Naive thymus-derived CD4-positive, alpha-beta T cell (primary cell): ENCODE measurements around the gene WDFY1. TPM values are rescaled to one million over a fixed set of nuclear protein-coding genes. Genes with fewer than 3 reads are reported as not detected.
A peak's percentile ranks its signal among the peaks of the same experiment; 100 is the strongest.

ENCODE experiments used
- ATAC-seq: fragments of 150-1000 bp; cut with Tn5 transposase; 2 replicates; pipeline ENCODE4 v1.10.0; 2021; ENCODE audit warnings: mild to moderate bottlenecking, moderate library complexity
- CTCF ChIA-PET: fragments of 350-600 bp; sonication (Branson Sonifier 250); formaldehyde crosslinking; loops from one replicate; lab custom pipeline; 2021; ENCODE audit warnings: antibody characterized with exemption; lab: Charles Lee
- POLR2A ChIA-PET: fragments of 350-600 bp; sonication (Branson Sonifier 250); formaldehyde crosslinking; loops from one replicate; lab custom pipeline; 2021; ENCODE audit warnings: antibody characterized with exemption, inconsistent platforms; lab: Charles Lee
- DNase-seq, 9 donors: peaks; one replicate each; pipeline versions ENCODE4 v3.0.0 to v3.0.0-alpha.2; 2020 to 2022; ENCODE audit warnings: mixed read lengths in 1 of 9
- H3K27ac ChIP-seq: one replicate; pipeline ENCODE4 v1.7.0; 2013; ENCODE audit warnings: mild to moderate bottlenecking, low read depth, low read length, moderate library complexity
- H3K27me3 ChIP-seq, 2 donors: one replicate each; pipeline ENCODE4 v1.7.0; 2013; ENCODE audit warnings: low read length in 2 of 2, mild to moderate bottlenecking in 2 of 2, moderate library complexity in 2 of 2; ENCODE audit not compliant: control insufficient read depth in 2 of 2, insufficient read depth in 2 of 2
- H3K36me3 ChIP-seq, 3 experiments: 1 replicate in 2 of 3; 2 replicates in 1 of 3; pipeline ENCODE4 v1.7.0; 2013; ENCODE audit warnings: low read length in 3 of 3, mild to moderate bottlenecking in 3 of 3, moderate library complexity in 1 of 3; ENCODE audit not compliant: insufficient read depth in 3 of 3, control insufficient read depth in 2 of 3
- H3K4me1 ChIP-seq, 2 donors: one replicate each; pipeline ENCODE4 v1.7.0; 2013; ENCODE audit warnings: low read length in 2 of 2, mild to moderate bottlenecking in 2 of 2, moderate library complexity in 1 of 2; ENCODE audit not compliant: control insufficient read depth in 2 of 2, insufficient read depth in 2 of 2
- H3K4me3 ChIP-seq: 2 replicates; pipeline ENCODE4 v1.7.0; 2013; ENCODE audit warnings: mild to moderate bottlenecking, low read length
- H3K9me3 ChIP-seq, 3 experiments: 1 replicate in 2 of 3; 2 replicates in 1 of 3; pipeline ENCODE4 v1.7.0; 2013; ENCODE audit warnings: low read length in 3 of 3; ENCODE audit not compliant: control insufficient read depth in 2 of 3
- H3K27ac Mint-ChIP-seq, 9 donors: one replicate each; pipeline ENCODE4 v1.8.0; 2020 to 2022; ENCODE audit warnings: mixed read lengths in 9 of 9, mild to moderate bottlenecking in 8 of 9, moderate library complexity in 5 of 9, inconsistent platforms in 2 of 9
- H3K27me3 Mint-ChIP-seq, 5 donors: one replicate each; pipeline ENCODE4 v1.8.0; 2021 to 2022; ENCODE audit warnings: mixed read lengths in 5 of 5, mild to moderate bottlenecking in 1 of 5
- H3K36me3 Mint-ChIP-seq, 5 donors: one replicate each; pipeline ENCODE4 v1.8.0; 2020 to 2022; ENCODE audit warnings: mixed read lengths in 5 of 5, mild to moderate bottlenecking in 3 of 5, inconsistent platforms in 1 of 5
- H3K4me1 Mint-ChIP-seq, 7 donors: one replicate each; pipeline ENCODE4 v1.8.0; 2020 to 2022; ENCODE audit warnings: mixed read lengths in 7 of 7, mild to moderate bottlenecking in 3 of 7, inconsistent platforms in 1 of 7
- H3K4me3 Mint-ChIP-seq, 10 donors: one replicate each; pipeline ENCODE4 v1.8.0; 2020 to 2022; ENCODE audit warnings: mild to moderate bottlenecking in 10 of 10, mixed read lengths in 10 of 10, moderate library complexity in 6 of 10, inconsistent platforms in 2 of 10
- H3K9me3 Mint-ChIP-seq, 11 donors: one replicate each; pipeline ENCODE4 v1.8.0; 2020 to 2022; ENCODE audit warnings: mixed read lengths in 11 of 11, mild to moderate bottlenecking in 4 of 11, inconsistent platforms in 1 of 11, moderate library complexity in 1 of 11
- intact Hi-C, 2 donors: fragments of 100-400 bp; cut with micrococcal nuclease; formaldehyde crosslinking; loops; one replicate each; pipeline ENCODE4 v1.15.1; 2023
- polyA plus RNA-seq, 2 donors: library from polyadenylated mRNA; unstranded; fragments of 300-500 nt; fragmentation: Illumina TruSeq; gene quantifications; one replicate each; pipeline ENCODE4 v1.2.3, GENCODE V29; 2021
- total RNA-seq, 6 experiments: library from RNA in 5 of 6; stranded (reverse) in 5 of 6; gene quantifications; 1 replicate in 5 of 6; 2 replicates in 1 of 6; pipeline ENCODE4 v1.2.3 and lab custom pipeline; 2021 to 2026

Gene WDFY1
- total and polyA plus RNA-seq, 7 experiments from 2014 or later, result 13.9 to 80.1 (median 27.4) TPM

DNA sequence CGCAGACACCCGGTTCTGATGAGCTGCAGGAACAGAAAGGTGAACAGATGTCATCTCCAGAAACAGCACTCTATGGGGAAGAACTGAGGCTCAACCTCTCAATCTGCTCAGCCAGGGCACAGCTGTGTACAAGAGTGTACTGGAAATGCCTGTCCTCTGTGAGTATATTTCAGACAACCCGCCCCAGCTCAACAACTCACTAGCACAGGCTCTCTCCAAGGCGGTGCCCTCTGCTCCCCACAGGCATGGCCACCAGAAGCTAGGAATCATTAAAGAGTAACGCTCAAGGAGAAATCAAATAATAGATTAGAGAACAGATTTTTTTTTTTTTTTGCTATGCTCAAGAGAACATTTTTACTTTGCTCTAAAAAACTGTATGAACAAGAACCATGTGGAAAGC is 43.8 kb downstream of the WDFY1 start:
- Mint-ChIP-seq H3K36me3 (peaks cover 7 to 47% (median 30%) of the 10 kb centered on the region in 5 donors), H3K27me3 (no peaks in the 10 kb centered on the region), H3K4me1 (peaks cover 0 to 17% (median 0%) of the 10 kb centered on the region in 7 donors), H3K9me3 (no peaks in the 10 kb centered on the region), H3K4me3 (no peak overlapping the region), H3K27ac (no peak overlapping the region)
- no peaks in the 10 kb centered on the region for H3K4me1 ChIP-seq
- no peak overlapping the region for H3K4me3 ChIP-seq
- peaks cover 0 to 30% (median 6%) of the 10 kb centered on the region in 3 experiments for H3K36me3 ChIP-seq
- H3K27ac ChIP-seq, result no peak overlapping the region
- no peaks in the 10 kb centered on the region for H3K9me3 ChIP-seq
- no peaks in the 10 kb centered on the region for H3K27me3 ChIP-seq
- DNase-seq (no peak), ATAC-seq (no peak)
- intact Hi-C loops, result no loop called here
- POLR2A ChIA-PET, result interaction anchor here (0.6 kb wide), 1 partner anchor 1617 kb away, joined by 4 read pairs; no protein-coding TSS in a partner anchor
- CTCF ChIA-PET, result no interaction called here

DNA sequence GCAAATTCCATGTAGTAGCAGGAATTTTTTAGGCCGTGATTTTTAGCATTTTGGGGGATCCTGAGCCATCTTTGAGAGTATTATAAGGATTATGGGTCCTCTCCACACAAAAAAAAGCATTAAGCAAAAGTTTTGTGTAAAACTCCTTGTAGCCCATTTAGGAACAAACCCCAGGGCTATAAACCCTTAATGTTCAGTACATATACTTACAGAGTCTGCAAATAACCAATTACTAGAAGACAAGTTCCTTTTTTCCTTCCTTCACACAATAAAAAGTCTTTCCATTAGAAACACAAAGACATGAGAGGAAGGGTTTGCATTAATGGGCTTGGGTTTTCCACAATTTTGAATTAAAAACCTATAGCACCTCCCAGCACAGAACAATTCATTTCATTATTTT is 44.6 kb downstream of the WDFY1 start:
- no peak overlapping the region for H3K27ac Mint-ChIP-seq
- POLR2A ChIA-PET, result no interaction called here
- Histone ChIP-seq H3K9me3 (no peaks in the 10 kb centered on the region), H3K4me3 (no peak overlapping the region), H3K27me3 (no peaks in the 10 kb centered on the region), H3K4me1 (no peaks in the 10 kb centered on the region), H3K27ac (no peak overlapping the region), H3K36me3 (peaks cover 0 to 30% (median 4%) of the 10 kb centered on the region in 3 experiments)
- H3K36me3 Mint-ChIP-seq, result peaks cover 7 to 48% (median 30%) of the 10 kb centered on the region in 5 donors
- H3K4me1 Mint-ChIP-seq, result peaks cover 0 to 19% (median 0%) of the 10 kb centered on the region in 7 donors
- H3K4me3 Mint-ChIP-seq, result no peak overlapping the region
- no peak for ATAC-seq
- CTCF ChIA-PET, result no interaction called here
- H3K9me3 Mint-ChIP-seq, result no peaks in the 10 kb centered on the region
- DNase-seq, result no peak
- no peaks in the 10 kb centered on the region for H3K27me3 Mint-ChIP-seq
- intact Hi-C loops, result no loop called here

DNA sequence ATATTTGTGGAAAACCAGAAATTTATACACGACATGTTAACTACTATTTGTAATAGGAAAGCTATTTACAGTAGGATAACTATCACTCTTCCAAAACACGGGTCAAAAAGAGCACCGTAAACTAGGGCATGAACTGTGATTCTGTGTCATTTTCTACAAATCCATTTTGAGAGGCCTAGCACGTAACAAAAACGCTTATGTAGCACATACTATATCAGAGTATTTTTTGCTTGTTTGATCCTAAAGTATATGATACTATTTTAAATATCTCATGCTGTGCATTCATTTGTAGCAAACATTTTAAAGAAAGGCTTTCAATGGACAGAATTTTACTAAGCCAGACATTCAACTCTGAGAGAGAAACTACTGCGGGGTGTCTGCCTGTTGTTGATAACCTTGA is 45.1 kb downstream of the WDFY1 start:
- no peaks in the 10 kb centered on the region for H3K9me3 Mint-ChIP-seq
- H3K36me3 Mint-ChIP-seq, result peaks cover 7 to 48% (median 31%) of the 10 kb centered on the region in 5 donors
- CTCF ChIA-PET, result no interaction called here

DNA sequence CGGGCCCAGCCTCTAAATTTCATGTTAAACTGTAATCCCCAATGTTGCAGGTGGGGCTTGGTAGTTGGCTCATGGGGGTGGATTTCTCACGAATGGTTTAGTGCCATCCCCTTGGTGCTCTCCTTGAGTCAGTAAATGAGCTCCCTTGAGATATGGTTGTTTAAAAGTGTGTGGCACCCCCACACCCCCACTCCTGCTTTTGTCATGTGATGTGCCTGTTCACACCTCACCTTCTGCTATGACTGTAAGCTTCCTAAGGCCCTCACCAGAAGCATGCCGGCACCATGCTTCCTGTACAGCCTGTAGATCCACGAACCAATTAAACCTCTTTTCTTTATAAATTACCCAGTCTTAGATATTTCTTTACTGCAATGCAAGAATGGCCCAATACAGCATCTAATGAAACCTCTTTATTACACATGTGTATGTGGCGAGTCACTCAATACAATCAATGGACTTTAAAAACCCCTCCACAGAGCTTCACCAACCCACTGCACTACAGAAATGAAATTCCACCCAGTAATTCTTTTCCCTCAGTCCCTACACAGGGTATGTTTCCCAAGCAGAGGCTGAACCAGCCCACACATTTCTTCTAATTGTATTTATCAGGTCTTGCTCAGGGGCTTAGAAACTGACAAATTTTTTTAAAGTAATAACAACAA is 47.3 kb downstream of the WDFY1 start:
- no peak overlapping the region for H3K4me3 Mint-ChIP-seq
- peak overlapping the region in 1 of 9 donors; percentile 41 for H3K27ac Mint-ChIP-seq
- Histone ChIP-seq H3K27ac (no peak overlapping the region), H3K27me3 (no peaks in the 10 kb centered on the region), H3K9me3 (no peaks in the 10 kb centered on the region), H3K4me1 (no peaks in the 10 kb centered on the region), H3K36me3 (peaks cover 0 to 32% (median 3%) of the 10 kb centered on the region in 3 experiments), H3K4me3 (no peak overlapping the region)
- intact Hi-C loops, result loop anchor here in 1 of 2 donors (2.0 kb wide), 1 partner anchor 39 kb away; no protein-coding TSS in a partner anchor
- peaks cover 0 to 22% (median 0%) of the 10 kb centered on the region in 7 donors for H3K4me1 Mint-ChIP-seq
- POLR2A ChIA-PET, result interaction anchor here (0.6 to 0.7 kb wide), 2 partner anchors 11 to 43 kb away, joined by 3 to 5 read pairs; no protein-coding TSS in a partner anchor
- no peaks in the 10 kb centered on the region for H3K27me3 Mint-ChIP-seq
- ATAC-seq (no peak), DNase-seq (no peak)
- H3K9me3 Mint-ChIP-seq, result no peaks in the 10 kb centered on the region
- CTCF ChIA-PET, result no interaction called here
- peaks cover 7 to 65% (median 37%) of the 10 kb centered on the region in 5 donors for H3K36me3 Mint-ChIP-seq

More for the DNA sequence above, 45.1 kb downstream of the WDFY1 start:
- Histone ChIP-seq H3K9me3 (no peaks in the 10 kb centered on the region), H3K36me3 (peaks cover 0 to 31% (median 0%) of the 10 kb centered on the region in 3 experiments), H3K27me3 (no peaks in the 10 kb centered on the region), H3K4me1 (no peaks in the 10 kb centered on the region), H3K4me3 (no peak overlapping the region), H3K27ac (no peak overlapping the region)
- no peaks in the 10 kb centered on the region for H3K27me3 Mint-ChIP-seq
- ATAC-seq (no peak), DNase-seq (no peak)
- POLR2A ChIA-PET, result no interaction called here
- intact Hi-C loops, result no loop called here
- no peak overlapping the region for H3K4me3 Mint-ChIP-seq
- no peak overlapping the region for H3K27ac Mint-ChIP-seq
- H3K4me1 Mint-ChIP-seq, result peaks cover 0 to 22% (median 0%) of the 10 kb centered on the region in 7 donors

DNA sequence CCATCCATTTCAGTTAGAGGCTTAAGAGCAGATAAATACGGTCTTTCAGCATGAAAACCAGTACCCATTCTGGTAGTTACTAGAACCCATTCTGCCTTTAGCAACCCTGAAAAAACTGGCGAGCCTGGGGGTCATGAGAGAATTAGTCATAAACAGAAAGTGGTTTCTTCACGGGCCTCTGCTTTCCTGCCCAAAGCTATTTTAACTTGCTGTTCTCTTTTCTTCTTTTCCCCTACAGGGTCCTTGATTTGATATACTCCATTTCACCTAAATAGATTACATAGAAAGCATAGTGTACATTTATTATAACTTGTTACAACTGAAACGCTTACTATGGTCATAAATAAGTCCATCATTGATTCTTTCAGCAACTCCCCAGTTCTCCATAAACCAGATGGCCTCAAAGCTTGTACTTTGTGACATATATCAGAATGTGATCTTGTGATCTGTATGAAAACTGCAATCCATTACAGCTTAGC is 48.3 kb downstream of the WDFY1 start:
- H3K4me1 ChIP-seq, result no peaks in the 10 kb centered on the region
- no peaks in the 10 kb centered on the region for H3K9me3 Mint-ChIP-seq
- peak overlapping the region in 1 of 9 donors; percentile 58 for H3K27ac Mint-ChIP-seq
- no peaks in the 10 kb centered on the region for H3K27me3 Mint-ChIP-seq
- ChIA-PET CTCF (no interaction called here), POLR2A (no interaction called here)
- H3K27me3 ChIP-seq, result no peaks in the 10 kb centered on the region
- H3K9me3 ChIP-seq, result no peaks in the 10 kb centered on the region
- H3K36me3 ChIP-seq, result peaks cover 0 to 31% (median 3%) of the 10 kb centered on the region in 3 experiments
- DNase-seq (no peak), ATAC-seq (peak; percentile 48)
- H3K36me3 Mint-ChIP-seq, result peaks cover 7 to 70% (median 41%) of the 10 kb centered on the region in 5 donors
- H3K4me1 Mint-ChIP-seq, result peaks cover 0 to 22% (median 0%) of the 10 kb centered on the region in 7 donors
- H3K4me3 Mint-ChIP-seq, result peak overlapping the region in 1 of 10 donors; percentile 16
- intact Hi-C loops, result loop anchor here in 1 of 2 donors (2.0 kb wide), 1 partner anchor 40 kb away; no protein-coding TSS in a partner anchor
- no peak overlapping the region for H3K27ac ChIP-seq
- H3K4me3 ChIP-seq, result no peak overlapping the region

DNA sequence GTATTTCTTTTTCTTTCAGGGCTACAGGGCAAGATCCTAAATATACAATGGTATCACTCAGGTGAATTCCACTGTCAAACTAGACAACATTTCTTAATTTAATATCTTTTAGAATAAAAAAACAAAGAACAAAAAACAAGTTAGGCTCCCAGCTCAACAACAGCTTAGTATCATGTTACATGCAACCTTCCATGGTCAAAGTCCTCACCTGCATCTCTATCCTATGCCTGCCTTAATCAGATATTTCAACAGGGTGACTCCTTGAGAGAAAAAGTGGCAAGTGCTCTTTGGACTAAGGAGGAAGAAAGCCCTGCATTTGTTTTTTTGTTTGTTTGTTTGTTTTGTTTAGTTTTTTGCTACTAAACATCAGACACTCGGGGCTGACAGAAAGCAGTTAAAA is 50.2 kb downstream of the WDFY1 start:
- no peaks in the 10 kb centered on the region for H3K9me3 ChIP-seq
- H3K4me1 ChIP-seq, result no peaks in the 10 kb centered on the region
- DNase-seq (no peak), ATAC-seq (no peak)
- ChIA-PET CTCF (no interaction called here), POLR2A (no interaction called here)
- H3K27me3 ChIP-seq, result no peaks in the 10 kb centered on the region
- no peaks in the 10 kb centered on the region for H3K27me3 Mint-ChIP-seq
- H3K36me3 ChIP-seq, result peaks cover 0 to 14% (median 3%) of the 10 kb centered on the region in 3 experiments
- peaks cover 0 to 22% (median 0%) of the 10 kb centered on the region in 7 donors for H3K4me1 Mint-ChIP-seq
- H3K9me3 Mint-ChIP-seq, result no peaks in the 10 kb centered on the region
- H3K4me3 Mint-ChIP-seq, result no peak overlapping the region
- intact Hi-C loops, result no loop called here
- H3K4me3 ChIP-seq, result no peak overlapping the region
- H3K27ac Mint-ChIP-seq, result no peak overlapping the region
- peaks cover 10 to 64% (median 34%) of the 10 kb centered on the region in 5 donors for H3K36me3 Mint-ChIP-seq
- H3K27ac ChIP-seq, result no peak overlapping the region
